Transverse colon (tissue), 4 donors: ENCODE results near the gene BMPR1B.

Experiments used
- CTCF ChIP-seq, 5 experiments: fragments of 200-600 bp in 3 of 5; fragments of 450-650 bp in 2 of 5; sonication (generic) in 3 of 5; IDR thresholded peaks; 1 replicate in 2 of 5; 2 replicates in 3 of 5; pipeline ENCODE4 v1.5.1; 2016 to 2017; ENCODE audit warnings: antibody characterized with exemption in 5 of 5, inconsistent platforms in 3 of 5, mild to moderate bottlenecking in 2 of 5, moderate library complexity in 1 of 5
- EP300 ChIP-seq: sonication (generic); formaldehyde crosslinking; IDR thresholded peaks from one replicate; pipeline ENCODE4 v1.6.1; 2017; ENCODE audit warnings: antibody characterized with exemption, low read depth
- POLR2A ChIP-seq: fragments of 450-650 bp; IDR thresholded peaks from one replicate; pipeline ENCODE4 v1.6.1; 2016; ENCODE audit warnings: antibody characterized with exemption, mild to moderate bottlenecking, moderate library complexity
- POLR2AphosphoS5 ChIP-seq, 3 donors: sonication (generic); formaldehyde crosslinking; IDR thresholded peaks; one replicate each; pipeline ENCODE4 v1.6.1; 2016; ENCODE audit warnings: antibody characterized with exemption in 3 of 3

GRCh38 chr4:94979621-94980020, 221.9 kb downstream of the BMPR1B start:
- TF ChIP-seq CTCF (IDR thresholded peaks at IDR 0.05), result no peak
- TF ChIP-seq POLR2A, result no peak
- TF ChIP-seq POLR2AphosphoS5 (IDR thresholded peaks at IDR 0.05), result no peak
- no peak for TF ChIP-seq EP300
